Lower leg skin (tissue), 4 donors: ENCODE data around the gene TMIGD3. TPM values are rescaled to one million over a fixed set of nuclear protein-coding genes. Genes with fewer than 3 reads are reported as not detected.

Experiments used
- DNase-seq, 2 donors: peaks; one replicate each; pipeline ENCODE4 v3.0.0-alpha.2; 2019; ENCODE audit warnings: low spot score in 2 of 2
- H3K4me3 ChIP-seq: fragments of 200-600 bp; sonication (generic); 2 replicates; pipeline ENCODE4 v1.5.1; 2017; ENCODE audit warnings: mild to moderate bottlenecking, low read depth; ENCODE audit not compliant: poor library complexity, severe bottlenecking
- POLR2A ChIP-seq, 2 donors: fragments of 450-650 bp; IDR thresholded peaks; one replicate each; pipeline ENCODE4 v1.6.1; 2016 to 2017; ENCODE audit warnings: antibody characterized with exemption in 2 of 2, mild to moderate bottlenecking in 1 of 2, moderate library complexity in 1 of 2
- WGBS, 2 donors: methylation state at CpG; one replicate each; pipeline ENCODE4 v1.1.5; 2018; 5-methylcytosine and 5-hydroxymethylcytosine counted together
- intact Hi-C: fragments of 100-400 bp; cut with DNase I; formaldehyde crosslinking; loops from one replicate; pipeline ENCODE4 v1.15.0; 2023; ENCODE audit warnings: low total_unique reads
- total RNA-seq, 4 donors: library from RNA; depleted of rRNA; stranded (reverse); fragments of >200 nt; gene quantifications; one replicate each; pipeline ENCODE4 v1.1.0, GENCODE V29; 2016
- TF ChIP-seq, protein P1 (sequence below), 3 donors: fragments of 450-650 bp; IDR thresholded peaks; one replicate each; pipeline ENCODE4 v1.5.1; 2016; ENCODE audit warnings: antibody characterized with exemption in 3 of 3, mild to moderate bottlenecking in 3 of 3, moderate library complexity in 2 of 3

TMIGD3 gene
- total RNA-seq, 4 donors from 2014 or later, result 0.54 to 1.2 (median 0.68) TPM; not detected in 1

DNA sequence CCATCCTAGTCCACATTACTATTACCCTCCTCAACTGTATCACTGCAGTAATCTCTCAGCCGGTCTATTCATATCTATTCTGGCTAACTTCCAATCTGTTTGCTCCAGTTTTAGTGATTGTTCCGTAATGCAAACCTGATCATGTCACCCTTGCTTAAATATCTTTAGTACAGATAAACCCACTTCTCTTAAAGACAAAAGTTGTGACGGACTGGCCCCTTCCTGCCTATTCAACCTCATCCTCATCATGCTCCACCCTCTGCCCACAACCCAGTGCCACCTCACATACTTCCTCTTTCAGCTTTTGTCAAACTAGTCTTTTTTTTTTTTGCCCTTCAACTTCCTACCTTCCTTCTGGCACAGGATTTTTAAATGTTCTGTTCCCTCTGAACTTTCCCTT, 32.4 kb downstream of the TMIGD3 start:
- no peak for TF ChIP-seq POLR2A (IDR thresholded peaks at IDR 0.05)
- TF ChIP-seq, protein P1, sequence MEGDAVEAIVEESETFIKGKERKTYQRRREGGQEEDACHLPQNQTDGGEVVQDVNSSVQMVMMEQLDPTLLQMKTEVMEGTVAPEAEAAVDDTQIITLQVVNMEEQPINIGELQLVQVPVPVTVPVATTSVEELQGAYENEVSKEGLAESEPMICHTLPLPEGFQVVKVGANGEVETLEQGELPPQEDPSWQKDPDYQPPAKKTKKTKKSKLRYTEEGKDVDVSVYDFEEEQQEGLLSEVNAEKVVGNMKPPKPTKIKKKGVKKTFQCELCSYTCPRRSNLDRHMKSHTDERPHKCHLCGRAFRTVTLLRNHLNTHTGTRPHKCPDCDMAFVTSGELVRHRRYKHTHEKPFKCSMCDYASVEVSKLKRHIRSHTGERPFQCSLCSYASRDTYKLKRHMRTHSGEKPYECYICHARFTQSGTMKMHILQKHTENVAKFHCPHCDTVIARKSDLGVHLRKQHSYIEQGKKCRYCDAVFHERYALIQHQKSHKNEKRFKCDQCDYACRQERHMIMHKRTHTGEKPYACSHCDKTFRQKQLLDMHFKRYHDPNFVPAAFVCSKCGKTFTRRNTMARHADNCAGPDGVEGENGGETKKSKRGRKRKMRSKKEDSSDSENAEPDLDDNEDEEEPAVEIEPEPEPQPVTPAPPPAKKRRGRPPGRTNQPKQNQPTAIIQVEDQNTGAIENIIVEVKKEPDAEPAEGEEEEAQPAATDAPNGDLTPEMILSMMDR (IDR thresholded peaks at IDR 0.05), result no peak
- H3K4me3 ChIP-seq, result no peak overlapping the region
- 48 to 51% methylated on average over 3 of the region's 3 CpGs for WGBS, 2 donors
- intact Hi-C loops, result no loop called here
- DNase-seq, result peak in 1 of 2 donors; percentile 70

DNA sequence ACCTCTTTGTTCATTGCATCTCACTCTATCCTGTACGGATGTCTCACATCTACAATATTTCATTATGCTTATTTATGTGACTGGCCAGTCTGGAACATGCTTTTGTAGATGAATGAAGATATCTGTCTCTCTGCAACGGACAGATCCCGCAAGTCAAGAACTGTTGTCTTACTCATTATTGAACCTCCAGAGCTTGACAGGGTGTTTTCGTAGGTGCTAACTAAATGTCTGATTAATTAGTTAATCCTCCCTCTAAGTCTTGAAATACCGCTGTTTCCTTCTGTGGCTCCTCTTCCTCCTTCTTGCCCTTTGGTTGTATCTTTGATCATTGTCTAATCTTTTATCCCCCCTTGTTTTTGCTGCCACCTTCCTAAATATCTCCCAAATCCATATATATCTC, 32.8 kb downstream of the TMIGD3 start:
- DNase-seq, result no peak
- no peak overlapping the region for H3K4me3 ChIP-seq
- 81 to 85% methylated on average over 5 of the region's 5 CpGs for WGBS, 2 donors
- TF ChIP-seq, protein P1 (IDR thresholded peaks at IDR 0.05), result no peak
- TF ChIP-seq POLR2A (IDR thresholded peaks at IDR 0.05), result no peak
- intact Hi-C loops, result no loop called here

DNA sequence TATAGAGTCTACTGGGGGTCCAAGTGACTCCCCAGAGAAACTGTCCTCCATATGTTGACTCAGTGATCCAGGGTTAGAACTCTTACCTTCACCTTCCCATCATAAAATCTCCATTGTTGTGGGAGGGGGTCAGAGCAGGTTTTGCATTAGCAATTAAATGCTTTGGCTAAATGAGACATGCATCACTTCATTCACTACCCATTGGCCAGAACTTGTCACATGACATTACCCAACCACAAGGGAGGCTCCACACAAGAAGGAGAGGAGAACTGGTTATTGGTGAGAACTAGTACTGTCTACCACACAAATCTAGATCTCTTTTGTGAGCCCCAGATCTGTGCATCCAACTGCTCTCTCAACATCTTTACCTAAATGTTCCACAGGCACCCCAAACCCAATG, 33.9 kb downstream of the TMIGD3 start:
- intact Hi-C loops, result no loop called here
- TF ChIP-seq, protein P1 (IDR thresholded peaks at IDR 0.05), result no peak
- TF ChIP-seq POLR2A (IDR thresholded peaks at IDR 0.05), result no peak
- no peak for DNase-seq
- H3K4me3 ChIP-seq, result no peak overlapping the region

DNA sequence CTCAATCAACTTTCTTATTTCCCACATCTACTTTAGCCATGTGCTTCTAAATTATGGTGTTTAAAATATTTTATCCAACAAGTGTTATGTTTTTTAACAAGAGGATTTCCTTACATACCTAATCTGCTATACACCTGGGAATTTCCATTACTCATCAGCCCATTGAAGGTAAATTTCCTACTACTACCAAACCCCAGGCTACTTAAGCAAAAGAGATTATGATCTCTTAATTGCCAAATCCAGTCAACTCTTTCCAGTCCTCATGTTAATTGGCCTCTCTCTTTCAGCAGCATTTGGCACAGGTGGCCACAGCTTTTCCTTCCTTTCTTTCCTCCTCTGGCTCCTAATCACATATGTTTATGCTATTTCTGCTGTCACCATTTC, 34.7 kb downstream of the TMIGD3 start:
- H3K4me3 ChIP-seq, result no peak overlapping the region
- no peak for DNase-seq
- intact Hi-C loops, result no loop called here
- no peak for TF ChIP-seq POLR2A (IDR thresholded peaks at IDR 0.05)
- TF ChIP-seq, protein P1 (IDR thresholded peaks at IDR 0.05), result no peak

DNA sequence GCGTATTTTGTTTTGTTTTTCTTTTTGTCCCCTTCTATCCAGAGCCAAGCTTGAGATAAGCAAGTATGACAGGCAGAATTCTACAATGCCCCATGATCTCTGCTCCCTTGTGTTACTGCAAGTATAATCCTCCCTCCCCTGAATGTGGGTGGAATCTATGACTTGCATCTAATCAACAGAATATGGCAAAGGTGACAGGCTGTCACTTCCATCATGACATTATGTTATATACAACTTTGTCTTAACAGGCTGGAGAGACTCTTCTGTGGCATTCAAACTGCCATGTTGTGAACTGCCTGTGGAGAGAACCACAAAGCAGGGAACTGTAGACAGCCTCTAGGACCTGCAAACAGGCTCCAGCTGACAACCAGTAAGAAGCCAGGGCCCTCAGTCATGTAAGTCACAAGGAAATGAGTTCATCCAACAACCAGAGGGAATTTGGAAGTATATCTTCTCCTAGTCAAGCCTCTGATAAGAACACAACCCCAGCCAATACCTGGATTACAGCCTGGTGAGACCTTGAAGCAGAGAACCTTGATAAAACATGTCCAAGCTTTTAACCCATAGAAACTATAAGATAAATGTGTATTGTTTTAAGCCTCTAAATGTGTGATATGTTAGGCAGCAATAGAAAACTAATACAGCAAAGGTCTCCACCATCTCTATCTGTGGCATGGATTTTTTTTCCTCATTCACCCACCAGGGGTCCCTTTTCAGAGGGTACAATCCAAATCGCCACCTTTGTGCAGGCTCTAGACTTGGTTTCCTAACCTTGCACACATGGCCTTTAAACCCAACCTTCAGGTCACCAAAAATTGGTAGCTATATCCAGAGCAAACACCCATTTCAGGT, 35.3 kb downstream of the TMIGD3 start:
- no peak for DNase-seq
- 88 to 95% methylated on average over 2 of the region's 2 CpGs for WGBS, 2 donors
- TF ChIP-seq, protein P1 (IDR thresholded peaks at IDR 0.05), result no peak
- no peak for TF ChIP-seq POLR2A (IDR thresholded peaks at IDR 0.05)
- no peak overlapping the region for H3K4me3 ChIP-seq
- intact Hi-C loops, result no loop called here

DNA sequence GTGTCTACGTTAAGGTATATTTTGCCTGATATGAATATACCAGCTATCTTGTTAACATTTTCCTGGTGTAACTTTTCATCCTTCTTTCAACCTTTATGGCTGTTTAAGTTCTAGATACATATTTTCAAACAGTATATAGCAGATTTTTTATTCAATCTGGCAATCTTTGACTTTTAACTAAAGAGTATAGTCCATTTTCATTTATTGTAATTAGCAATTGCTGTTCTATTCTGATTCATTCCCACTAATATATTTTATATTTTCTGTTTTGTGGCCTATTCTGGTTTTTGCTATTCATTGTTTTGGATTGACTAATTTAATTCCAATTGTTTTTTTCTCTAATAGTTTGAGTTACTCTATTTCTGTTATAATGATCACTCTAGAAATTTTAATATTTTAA, 37.0 kb downstream of the TMIGD3 start:
- intact Hi-C loops, result no loop called here
- 0% methylated on average over 1 of the region's 1 CpG for WGBS, 2 donors

More for the DNA sequence above, 37.0 kb downstream of the TMIGD3 start:
- no peak for TF ChIP-seq POLR2A (IDR thresholded peaks at IDR 0.05)
- TF ChIP-seq, protein P1 (IDR thresholded peaks at IDR 0.05), result no peak
- DNase-seq, result no peak
- H3K4me3 ChIP-seq, result no peak overlapping the region
